ENCODE data around the gene SUFU.

- no peak for TF ChIP-seq CTCF (conservative IDR thresholded peaks at IDR 0.05; ENCODE audit: low read depth, low read length)
- TF ChIP-seq FOS (IDR thresholded peaks at IDR 0.05; ENCODE audit: low read depth, low read length) = no peak
- TF ChIP-seq NFE2L2 (IDR thresholded peaks at IDR 0.05; ENCODE audit: low read depth, low read length) = no peak
- TF ChIP-seq SMC3 (IDR thresholded peaks at IDR 0.05; ENCODE audit: low read depth, low read length) = no peak
- TF ChIP-seq CEBPB (IDR thresholded peaks at IDR 0.05; ENCODE audit: low read depth, low read length) = no peak
- TF ChIP-seq POLR2A (IDR thresholded peaks at IDR 0.05; ENCODE audit: low read depth, low read length) = no peak
- no peak for TF ChIP-seq MAZ (IDR thresholded peaks at IDR 0.05; ENCODE audit: borderline replicate concordance, low read depth, low read length)
- no peak for TF ChIP-seq RCOR1 (IDR thresholded peaks at IDR 0.05; ENCODE audit: insufficient replicate concordance, low read length)
- no peak for TF ChIP-seq BHLHE40 (IDR thresholded peaks at IDR 0.05; ENCODE audit: low read depth, low read length)
These were observed 60.5 kb downstream of the SUFU start for GRCh38 chr10:102564209-102564834.

All from IMR-90 (cell line).